Parathyroid adenoma (tissue), 2 donors: ENCODE data around the gene EYA2.

Experiments
- H2AFZ ChIP-seq: fragments of 300-600 bp; sonication (generic); one replicate; pipeline ENCODE4 v1.7.0; 2017; ENCODE audit warnings: antibody characterized with exemption, mild to moderate bottlenecking
- H3K27ac ChIP-seq: fragments of 300-600 bp; sonication (generic); one replicate; pipeline ENCODE4 v1.7.0; 2017
- H3K27me3 ChIP-seq: fragments of 300-600 bp; sonication (generic); one replicate; pipeline ENCODE4 v1.7.0; 2017; ENCODE audit warnings: low read length; ENCODE audit not compliant: control insufficient read depth, insufficient read depth
- H3K36me3 ChIP-seq: fragments of 300-600 bp; sonication (generic); one replicate; pipeline ENCODE4 v1.7.0; 2017; ENCODE audit warnings: low read length; ENCODE audit not compliant: control insufficient read depth, insufficient read depth
- H3K4me1 ChIP-seq: fragments of 300-600 bp; sonication (generic); one replicate; pipeline ENCODE4 v1.7.0; 2017; ENCODE audit warnings: control low read depth
- H3K4me2 ChIP-seq: fragments of 300-600 bp; sonication (generic); one replicate; pipeline ENCODE4 v1.7.0; 2017; ENCODE audit warnings: low read length
- H3K4me3 ChIP-seq: fragments of 300-600 bp; sonication (generic); one replicate; pipeline ENCODE4 v1.7.0; 2017; ENCODE audit warnings: low read depth, low read length
- H3K79me2 ChIP-seq: fragments of 300-600 bp; sonication (generic); one replicate; pipeline ENCODE4 v1.7.0; 2017; ENCODE audit warnings: control low read depth
- H3K9ac ChIP-seq: fragments of 300-600 bp; sonication (generic); one replicate; pipeline ENCODE4 v1.7.0; 2017; ENCODE audit warnings: mild to moderate bottlenecking
- H3K9me3 ChIP-seq: fragments of 300-600 bp; sonication (generic); one replicate; pipeline ENCODE4 v1.7.0; 2017; ENCODE audit warnings: low read length; ENCODE audit not compliant: control insufficient read depth
- CTCF ChIP-seq: fragments of 300-600 bp; sonication (generic); IDR thresholded peaks from one replicate; pipeline ENCODE4 v1.7.0; 2017; ENCODE audit warnings: antibody characterized with exemption, mild to moderate bottlenecking
- donor health status: primary hyperparathyroidism.

Gene EYA2

GRCh38 chr20:46937533-46938226, 43.0 kb downstream of the EYA2 start:
- Histone ChIP-seq H3K79me2 (peaks cover 33% of the 10 kb centered on the region), H3K4me1 (peaks cover 9% of the 10 kb centered on the region), H3K9me3 (no peaks in the 10 kb centered on the region), H3K4me3 (no peak overlapping the region), H3K36me3 (no peaks in the 10 kb centered on the region), H2AFZ (no peak overlapping the region), H3K27ac (no peak overlapping the region), H3K9ac (no peak overlapping the region), H3K4me2 (no peak overlapping the region), H3K27me3 (no peaks in the 10 kb centered on the region)
- TF ChIP-seq CTCF, result no peak

- Histone ChIP-seq H3K27ac (no peak overlapping the region), H3K4me1 (peaks cover 11% of the 10 kb centered on the region), H3K36me3 (no peaks in the 10 kb centered on the region), H2AFZ (no peak overlapping the region), H3K4me3 (no peak overlapping the region), H3K9ac (no peak overlapping the region), H3K4me2 (no peak overlapping the region), H3K27me3 (no peaks in the 10 kb centered on the region), H3K9me3 (no peaks in the 10 kb centered on the region), H3K79me2 (peaks cover 28% of the 10 kb centered on the region)
- TF ChIP-seq CTCF, result no peak
These were observed 43.8 kb downstream of the EYA2 start for GRCh38 chr20:46938434-46938833.

- Histone ChIP-seq H3K4me3 (no peak overlapping the region), H3K27me3 (no peaks in the 10 kb centered on the region), H2AFZ (no peak overlapping the region), H3K9me3 (no peaks in the 10 kb centered on the region), H3K79me2 (peaks cover 32% of the 10 kb centered on the region), H3K9ac (no peak overlapping the region), H3K27ac (no peak overlapping the region), H3K36me3 (no peaks in the 10 kb centered on the region), H3K4me2 (no peak overlapping the region), H3K4me1 (peaks cover 17% of the 10 kb centered on the region)
- peak; percentile 19 for TF ChIP-seq CTCF
These were observed 44.7 kb downstream of the EYA2 start for GRCh38 chr20:46939031-46939965.

- no peak for TF ChIP-seq CTCF
- Histone ChIP-seq H3K79me2 (peaks cover 25% of the 10 kb centered on the region), H3K27ac (no peak overlapping the region), H3K9ac (no peak overlapping the region), H3K27me3 (no peaks in the 10 kb centered on the region), H3K4me2 (no peak overlapping the region), H3K4me3 (no peak overlapping the region), H3K36me3 (no peaks in the 10 kb centered on the region), H3K4me1 (peaks cover 27% of the 10 kb centered on the region), H3K9me3 (no peaks in the 10 kb centered on the region), H2AFZ (no peak overlapping the region)
These were observed 46.0 kb downstream of the EYA2 start for GRCh38 chr20:46940616-46941015.
